Endothelial cell of umbilical vein (primary cell): ENCODE results near the gene AMHR2. TPM values are rescaled to one million over a fixed set of nuclear protein-coding genes. Genes with fewer than 3 reads are reported as not detected.

Experiments used
- BruUV-seq: library from RNA; stranded (reverse); fragments of 400-500 nt; replicated peaks from 2 replicates; lab custom pipeline; 2021; lab: Mats Ljungman, UMichigan
- CTCF ChIA-PET: fragments of 300-600, 350-600 bp; sonication (Branson Sonifier 250); formaldehyde crosslinking; loops from one replicate; lab custom pipeline; 2021; ENCODE audit warnings: antibody characterized with exemption, inconsistent platforms; lab: Charles Lee
- POLR2A ChIA-PET: fragments of 300-600, 350-600 bp; sonication (Branson Sonifier 250); formaldehyde crosslinking; loops from one replicate; lab custom pipeline; 2021; ENCODE audit warnings: antibody characterized with exemption, inconsistent platforms; lab: Charles Lee
- DNase-seq: peaks from one replicate; pipeline ENCODE4 v3.0.0-alpha.2; 2011; ENCODE audit warnings: low read depth, low spot score
- FAIRE-seq: peaks from 2 replicates; lab custom pipeline; 2011; peaks lifted over from hg19 to GRCh38; lab: Jason Lieb, UNC
- H2AFZ ChIP-seq: 2 replicates; pipeline ENCODE4 v1.6.0; 2012; ENCODE audit warnings: low read depth, low read length, control low read depth, inconsistent platforms
- H3K27ac ChIP-seq: 2 replicates; pipeline ENCODE4 v1.5.1; 2011; ENCODE audit warnings: low read depth, mild to moderate bottlenecking, control low read depth, low read length, moderate library complexity; ENCODE audit not compliant: insufficient read depth
- H3K27me3 ChIP-seq, 2 experiments: 2 replicates each; pipeline versions ENCODE4 v1.6.0 to v1.6.1; 2011; ENCODE audit warnings: low read length in 2 of 2, mixed read lengths in 1 of 2; ENCODE audit not compliant: control insufficient read depth in 2 of 2, insufficient read depth in 2 of 2
- H3K36me3 ChIP-seq, 2 experiments: 2 replicates in 1 of 2; 3 replicates in 1 of 2; pipeline ENCODE4 v1.5.1; 2011; ENCODE audit warnings: low read length in 2 of 2, mild to moderate bottlenecking in 1 of 2, moderate library complexity in 1 of 2; ENCODE audit not compliant: control insufficient read depth in 2 of 2, insufficient read depth in 2 of 2; ENCODE audit errors: extremely low read depth in 1 of 2
- H3K4me1 ChIP-seq: 3 replicates; pipeline ENCODE4 v1.5.1; 2011; ENCODE audit warnings: mild to moderate bottlenecking, low read length; ENCODE audit not compliant: control insufficient read depth, insufficient read depth; ENCODE audit errors: extremely low read depth
- H3K4me2 ChIP-seq: 2 replicates; pipeline ENCODE4 v1.6.1; 2011; ENCODE audit warnings: low read length, control low read depth, mixed read lengths; ENCODE audit not compliant: insufficient read depth
- H3K4me3 ChIP-seq, 3 experiments: fragments of 200-600 bp in 1 of 3; sonication (generic), shearing (Covaris generic) in 1 of 3; replicated peaks in 1 of 3; 2 replicates each; pipeline ENCODE4 v1.5.1; 2011 to 2016; ENCODE audit warnings: control low read depth in 3 of 3, low read length in 3 of 3, mild to moderate bottlenecking in 2 of 3, inconsistent platforms in 1 of 3, low read depth in 1 of 3, moderate library complexity in 1 of 3; ENCODE audit not compliant: insufficient read depth in 1 of 3
- H3K79me2 ChIP-seq: 2 replicates; pipeline ENCODE4 v1.6.0; 2012; ENCODE audit warnings: low read length, inconsistent platforms; ENCODE audit not compliant: control insufficient read depth, insufficient read depth
- H3K9ac ChIP-seq: replicated peaks from 2 replicates; pipeline ENCODE3; 2011; ENCODE audit warnings: low read length, control low read depth; ENCODE audit not compliant: insufficient read depth; ENCODE audit errors: extremely low read depth
- H3K9me1 ChIP-seq: replicated peaks from 3 replicates; pipeline ENCODE4 v1.6.0; 2011; ENCODE audit warnings: mild to moderate bottlenecking, low read length; ENCODE audit not compliant: control insufficient read depth, insufficient read depth; ENCODE audit errors: extremely low read depth
- H3K9me3 ChIP-seq: replicated peaks from 2 replicates; pipeline ENCODE4 v1.5.1; 2012; ENCODE audit warnings: low read length, inconsistent platforms; ENCODE audit not compliant: control insufficient read depth, insufficient read depth
- H4K20me1 ChIP-seq: replicated peaks from 2 replicates; pipeline ENCODE3; 2011; ENCODE audit warnings: mild to moderate bottlenecking, low read length; ENCODE audit not compliant: control insufficient read depth, insufficient read depth; ENCODE audit errors: extremely low read depth
- EZH2 ChIP-seq: IDR thresholded peaks from 2 replicates; pipeline ENCODE4 v1.6.1; 2012; ENCODE audit warnings: borderline replicate concordance, low read depth, mild to moderate bottlenecking, moderate library complexity, low read length, inconsistent platforms; ENCODE audit not compliant: severe bottlenecking
- FOS ChIP-seq: IDR thresholded peaks from 2 replicates; pipeline ENCODE4 v1.6.1; 2011; ENCODE audit warnings: mild to moderate bottlenecking, low read length, moderate library complexity, borderline replicate concordance; ENCODE audit not compliant: insufficient read depth
- GATA2 ChIP-seq: IDR thresholded peaks from 2 replicates; pipeline ENCODE4 v1.7.0; 2011; ENCODE audit warnings: low read depth, mild to moderate bottlenecking, moderate library complexity, mixed read lengths, low read length; ENCODE audit not compliant: insufficient read length, insufficient read depth
- JUN ChIP-seq: IDR thresholded peaks from 2 replicates; pipeline ENCODE4 v1.6.1; 2011; ENCODE audit warnings: borderline replicate concordance, low read depth; ENCODE audit not compliant: insufficient read length, insufficient read depth
- MYC ChIP-seq: IDR thresholded peaks from one replicate; pipeline ENCODE4 v1.6.1; 2011; ENCODE audit warnings: mild to moderate bottlenecking, low read depth, low read length
- POLR2AphosphoS5 ChIP-seq: IDR thresholded peaks from 2 replicates; pipeline ENCODE4 v1.6.1; 2012; ENCODE audit warnings: low read depth, mild to moderate bottlenecking, control low read depth, low read length, moderate library complexity; ENCODE audit not compliant: insufficient read depth
- dilution Hi-C: fragments of 300-500 bp; cut with MboI; formaldehyde crosslinking; loops from one replicate; pipeline ENCODE4 v1.15.0; 2019; ENCODE audit warnings: low sequenced_read_pairs; ENCODE audit not compliant: extremely low pct_ligation_motif_present
- intact Hi-C: fragments of 100-400 bp; cut with micrococcal nuclease; formaldehyde crosslinking; loops from one replicate; pipeline ENCODE4 v1.10.0; 2022
- polyA plus RNA-seq, 4 experiments: library from polyadenylated mRNA; depleted of rRNA in 3 of 4; stranded (reverse) in 3 of 4; unstranded in 1 of 4; fragments of >200 nt; gene quantifications; 2 replicates each; pipeline versions ENCODE4 v1.2.1 to v1.2.3, GENCODE V29; 2011 to 2012; ENCODE audit warnings: missing spikeins in 1 of 4
- total RNA-seq: library from RNA; stranded (reverse); gene quantifications from 2 replicates; pipeline ENCODE4 v1.2.3, GENCODE V29; 2021
- TF ChIP-seq, protein P1 (sequence below): IDR thresholded peaks from 2 replicates; pipeline ENCODE4 v1.6.1; 2011; ENCODE audit not compliant: insufficient read depth, insufficient read length
- TF ChIP-seq, protein P2 (sequence below), 2 donors: IDR thresholded peaks; 1 replicate in 1 of 2; 2 replicates in 1 of 2; pipeline ENCODE4 v1.5.1; 2011; ENCODE audit warnings: low read length in 2 of 2, mild to moderate bottlenecking in 2 of 2, moderate library complexity in 2 of 2, control low read depth in 1 of 2, inconsistent platforms in 1 of 2, low read depth in 1 of 2; ENCODE audit not compliant: insufficient read depth in 1 of 2; ENCODE audit errors: extremely low read depth in 1 of 2

The AMHR2 gene
- total and polyA plus RNA-seq, 2 donors (not counting 3 experiments of a cell fraction or from before 2014, with no cell fraction given) = not detected

DNA sequence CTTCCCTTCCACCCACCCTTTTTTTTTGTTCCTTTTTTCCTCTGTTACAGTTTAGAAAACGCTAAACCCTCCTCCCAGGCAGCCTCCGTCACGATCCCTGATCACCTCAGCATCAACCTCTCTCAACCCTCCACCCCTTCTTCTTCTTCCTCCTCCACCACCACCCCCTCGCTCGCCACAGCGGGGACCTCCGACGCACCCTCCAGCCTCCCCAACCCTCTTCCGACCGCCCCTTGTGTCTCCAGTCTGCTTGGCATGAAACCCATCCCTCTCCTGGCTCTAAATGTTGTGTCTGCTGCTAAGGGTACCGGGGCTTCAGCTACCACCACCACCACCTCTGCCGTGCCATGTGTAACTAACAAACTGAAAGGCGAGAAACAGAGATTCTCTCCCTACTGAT, 51.2 kb downstream of the AMHR2 start:
- H3K79me2 ChIP-seq = peaks cover 63% of the 10 kb centered on the region
- no peaks in the 10 kb centered on the region for H3K9me3 ChIP-seq
- dilution Hi-C loops = no loop called here
- no peak for FAIRE-seq
- H4K20me1 ChIP-seq = peaks cover 14% of the 10 kb centered on the region
- no peaks in the 10 kb centered on the region for H3K27me3 ChIP-seq
- H3K4me1 ChIP-seq = no peaks in the 10 kb centered on the region
- no peak overlapping the region for H3K4me3 ChIP-seq
- DNase-seq = no peak
- intact Hi-C loops = no loop called here
- TF ChIP-seq MYC = no peak
- no peak for TF ChIP-seq GATA2
- H2AFZ ChIP-seq = no peak overlapping the region
- POLR2A ChIA-PET = interaction anchor here (1.8 kb wide), 1 partner anchor 26 kb away, joined by 5 read pairs; the partner anchor contains the start of gene TARBP2
- BruUV-seq = no TSS peak
- H3K4me2 ChIP-seq = no peak overlapping the region
- H3K27ac ChIP-seq = no peak overlapping the region
- CTCF ChIA-PET = interaction anchor here (3.3 to 5.6 kb wide), 2 partner anchors 34 to 122 kb away, joined by 19 to 48 read pairs; partner anchors contain the start of gene NPFF
- H3K9me1 ChIP-seq = no peaks in the 10 kb centered on the region
- no peak overlapping the region for H3K9ac ChIP-seq
- peaks cover 63 to 70% of the 10 kb centered on the region in 2 experiments for H3K36me3 ChIP-seq

DNA sequence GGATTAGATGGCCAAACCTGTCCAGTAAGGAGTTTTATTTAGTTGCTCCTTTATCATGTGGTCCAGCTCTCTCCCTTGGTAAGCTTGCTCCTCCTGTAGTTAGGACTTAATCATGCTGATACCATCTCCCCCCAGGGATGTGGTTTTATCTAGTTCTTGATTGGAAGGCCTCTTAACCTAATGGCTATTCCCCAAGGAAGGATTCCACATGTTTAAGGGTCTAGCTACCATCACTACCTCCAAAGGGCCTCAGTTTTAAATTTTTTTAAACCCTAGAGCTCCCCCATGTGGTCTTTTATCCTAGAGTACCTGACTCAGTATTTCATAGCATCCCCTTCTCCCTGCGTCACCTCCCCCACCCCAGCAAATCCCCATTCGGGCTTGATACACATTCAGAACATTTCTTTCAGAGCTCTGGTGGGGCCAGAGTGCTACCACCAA, 53.1 kb downstream of the AMHR2 start:
- H3K9me3 ChIP-seq = no peaks in the 10 kb centered on the region
- no peak overlapping the region for H2AFZ ChIP-seq
- H3K27ac ChIP-seq = no peak overlapping the region
- ChIA-PET CTCF (interaction anchor here (0.8 to 5.6 kb wide), 13 partner anchors 9 to 150 kb away, joined by 3 to 48 read pairs (median 6); partner anchors contain the start of genes NPFF and TARBP2), POLR2A (interaction anchor here (1.4 kb wide), 1 partner anchor 24 kb away, joined by 5 read pairs; the partner anchor contains the start of gene TARBP2)
- peaks cover 49% of the 10 kb centered on the region for H3K79me2 ChIP-seq
- DNase-seq (peak; percentile 36), FAIRE-seq (no peak)
- H3K27me3 ChIP-seq = no peaks in the 10 kb centered on the region
- no peak overlapping the region for H3K4me2 ChIP-seq
- no TSS peak for BruUV-seq
- peaks cover 14% of the 10 kb centered on the region for H4K20me1 ChIP-seq
- intact Hi-C loops = no loop called here
- dilution Hi-C loops = no loop called here
- TF ChIP-seq MYC (no peak), EZH2 (no peak), JUN (no peak), POLR2AphosphoS5 (peak; percentile 36), FOS (no peak)
- TF ChIP-seq, protein P1, sequence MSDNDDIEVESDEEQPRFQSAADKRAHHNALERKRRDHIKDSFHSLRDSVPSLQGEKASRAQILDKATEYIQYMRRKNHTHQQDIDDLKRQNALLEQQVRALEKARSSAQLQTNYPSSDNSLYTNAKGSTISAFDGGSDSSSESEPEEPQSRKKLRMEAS = no peak
- TF ChIP-seq, protein P2, sequence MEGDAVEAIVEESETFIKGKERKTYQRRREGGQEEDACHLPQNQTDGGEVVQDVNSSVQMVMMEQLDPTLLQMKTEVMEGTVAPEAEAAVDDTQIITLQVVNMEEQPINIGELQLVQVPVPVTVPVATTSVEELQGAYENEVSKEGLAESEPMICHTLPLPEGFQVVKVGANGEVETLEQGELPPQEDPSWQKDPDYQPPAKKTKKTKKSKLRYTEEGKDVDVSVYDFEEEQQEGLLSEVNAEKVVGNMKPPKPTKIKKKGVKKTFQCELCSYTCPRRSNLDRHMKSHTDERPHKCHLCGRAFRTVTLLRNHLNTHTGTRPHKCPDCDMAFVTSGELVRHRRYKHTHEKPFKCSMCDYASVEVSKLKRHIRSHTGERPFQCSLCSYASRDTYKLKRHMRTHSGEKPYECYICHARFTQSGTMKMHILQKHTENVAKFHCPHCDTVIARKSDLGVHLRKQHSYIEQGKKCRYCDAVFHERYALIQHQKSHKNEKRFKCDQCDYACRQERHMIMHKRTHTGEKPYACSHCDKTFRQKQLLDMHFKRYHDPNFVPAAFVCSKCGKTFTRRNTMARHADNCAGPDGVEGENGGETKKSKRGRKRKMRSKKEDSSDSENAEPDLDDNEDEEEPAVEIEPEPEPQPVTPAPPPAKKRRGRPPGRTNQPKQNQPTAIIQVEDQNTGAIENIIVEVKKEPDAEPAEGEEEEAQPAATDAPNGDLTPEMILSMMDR (IDR thresholded peaks at IDR 0.05; ENCODE audit: extremely low read depth in 1 of 2, insufficient read depth in 1 of 2, low read depth in 1 of 2, low read length in 2 of 2) = peak; percentile 18 to 29
- H3K4me1 ChIP-seq = no peaks in the 10 kb centered on the region
- H3K9ac ChIP-seq = no peak overlapping the region
- H3K4me3 ChIP-seq = no peak overlapping the region
- no peaks in the 10 kb centered on the region for H3K9me1 ChIP-seq
- H3K36me3 ChIP-seq = peaks cover 62 to 71% of the 10 kb centered on the region in 2 experiments
